A673 (cell line): Measurements from ENCODE around the gene ARHGEF4. TPM values are rescaled to one million over a fixed set of nuclear protein-coding genes. Genes with fewer than 3 reads are reported as not detected.

Source experiments
- BruUV-seq: library from RNA; stranded (reverse); fragments of 400-500 nt; replicated peaks from 2 replicates; lab custom pipeline; 2021; lab: Mats Ljungman, UMichigan
- CTCF ChIA-PET: fragments of 300-600 bp; sonication (Branson Sonifier 250); formaldehyde crosslinking; loops from one replicate; lab custom pipeline; 2022; ENCODE audit warnings: antibody characterized with exemption; lab: Charles Lee
- POLR2A ChIA-PET: fragments of 300-600 bp; sonication (Branson Sonifier 250); formaldehyde crosslinking; loops from one replicate; lab custom pipeline; 2022; ENCODE audit warnings: antibody characterized with exemption; ENCODE audit not compliant: low non-redundant PET; lab: Charles Lee
- DNase-seq: peaks from one replicate; pipeline ENCODE4 v3.0.0-alpha.2; 2015; ENCODE audit warnings: low spot score
- H3K27ac ChIP-seq: fragments of 200-600 bp; sonication (generic); 2 replicates; pipeline ENCODE4 v1.5.1; 2016; ENCODE audit warnings: mixed run types, low read depth, mild to moderate bottlenecking, mixed read lengths, antibody characterized with exemption, low read length; ENCODE audit not compliant: poor library complexity, severe bottlenecking
- H3K27me3 ChIP-seq: fragments of 200-600 bp; sonication (generic); replicated peaks from 2 replicates; pipeline ENCODE4 v1.6.1; 2017; ENCODE audit warnings: mixed run types, low read depth, mild to moderate bottlenecking, mixed read lengths, antibody characterized with exemption, low read length; ENCODE audit not compliant: insufficient read depth, poor library complexity
- H3K36me3 ChIP-seq: fragments of 200-600 bp; sonication (generic); 2 replicates; pipeline ENCODE4 v1.6.1; 2016; ENCODE audit warnings: mixed run types, mild to moderate bottlenecking, mixed read lengths, antibody characterized with exemption, low read length; ENCODE audit not compliant: insufficient read depth, poor library complexity, severe bottlenecking
- H3K4me1 ChIP-seq: fragments of 200-600 bp; sonication (generic); 2 replicates; pipeline ENCODE4 v1.6.1; 2017; ENCODE audit warnings: mixed run types, mild to moderate bottlenecking, mixed read lengths, antibody characterized with exemption, low read length; ENCODE audit not compliant: insufficient read depth, poor library complexity, severe bottlenecking
- H3K4me3 ChIP-seq: fragments of 200-600 bp; sonication (generic); 2 replicates; pipeline ENCODE4 v1.5.1; 2016; ENCODE audit warnings: low read depth, mixed run types, mild to moderate bottlenecking, mixed read lengths, low read length; ENCODE audit not compliant: poor library complexity, severe bottlenecking
- H3K9me3 ChIP-seq: fragments of 200-600 bp; sonication (generic); 2 replicates; pipeline ENCODE4 v1.6.1; 2016; ENCODE audit warnings: mixed run types, low read depth, mild to moderate bottlenecking, mixed read lengths, antibody characterized with exemption, low read length; ENCODE audit not compliant: poor library complexity, severe bottlenecking
- CTCF ChIP-seq: fragments of 300-800, 200-600 bp; sonication (generic); conservative IDR thresholded peaks from 2 replicates; pipeline ENCODE4 v1.5.1; 2017; ENCODE audit warnings: low read depth, mild to moderate bottlenecking, antibody characterized with exemption, low read length, moderate library complexity, mixed read lengths
- EZH2 ChIP-seq: fragments of 200-600 bp; sonication (generic); IDR thresholded peaks from 2 replicates; pipeline ENCODE4 v1.6.1; 2017; ENCODE audit warnings: borderline replicate concordance, low read depth, mild to moderate bottlenecking, mixed read lengths, antibody characterized with exemption, low read length; ENCODE audit not compliant: poor library complexity, severe bottlenecking
- intact Hi-C: fragments of 100-400 bp; cut with micrococcal nuclease; formaldehyde crosslinking; loops from one replicate; pipeline ENCODE4 v1.10.0; 2022; ENCODE audit not compliant: unreplicated experiment
- total RNA-seq: library from RNA; stranded (reverse); gene quantifications from 2 replicates; pipeline ENCODE4 v1.2.3, GENCODE V29; 2021

Gene ARHGEF4
- total RNA-seq, 1 experiment from 2014 or later = 2.1 TPM

GRCh38 chr2:130871843-130872740, 35.4 kb downstream of the ARHGEF4 start:
- DNase-seq = no peak
- Histone ChIP-seq H3K27ac (no peak overlapping the region), H3K27me3 (no peaks in the 10 kb centered on the region), H3K4me1 (no peaks in the 10 kb centered on the region), H3K9me3 (no peaks in the 10 kb centered on the region), H3K36me3 (no peaks in the 10 kb centered on the region), H3K4me3 (no peak overlapping the region)
- no peak for TF ChIP-seq CTCF
- intact Hi-C loops = no loop called here
- no TSS peak for BruUV-seq
- ChIA-PET POLR2A (no interaction called here), CTCF (interaction anchor here (3.4 kb wide), 1 partner anchor 73 kb away, joined by 40 read pairs; no protein-coding TSS in a partner anchor)

DNA sequence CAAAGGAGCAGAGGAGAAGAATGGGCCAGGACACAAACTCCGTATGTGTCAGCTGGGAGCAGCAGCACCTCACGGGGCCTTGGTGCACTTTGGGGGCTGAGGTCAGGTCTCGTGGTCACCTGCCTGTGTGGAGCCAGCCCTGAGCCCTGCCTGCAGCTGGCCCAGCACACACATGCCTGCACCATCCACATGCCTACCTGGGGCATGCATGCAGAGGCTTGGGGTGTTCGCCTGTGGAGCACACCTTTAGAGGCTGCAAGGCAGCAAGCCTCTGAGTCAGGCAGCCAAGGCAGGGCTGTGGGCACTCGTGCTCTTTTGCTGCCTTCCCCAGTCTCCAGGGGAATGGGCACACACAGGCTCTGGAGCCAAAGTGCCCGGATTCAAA, 36.0 kb downstream of the ARHGEF4 start:
- DNase-seq = no peak
- Histone ChIP-seq H3K27ac (no peak overlapping the region), H3K4me3 (no peak overlapping the region), H3K36me3 (no peaks in the 10 kb centered on the region), H3K27me3 (no peaks in the 10 kb centered on the region), H3K9me3 (no peaks in the 10 kb centered on the region), H3K4me1 (no peaks in the 10 kb centered on the region)
- POLR2A ChIA-PET = no interaction called here
- CTCF ChIA-PET = interaction anchor here (3.4 kb wide), 1 partner anchor 74 kb away, joined by 40 read pairs; no protein-coding TSS in a partner anchor
- TF ChIP-seq CTCF (no peak), EZH2 (no peak)
- intact Hi-C loops = loop anchor here (1.0 kb wide), 1 partner anchor 74 kb away; no protein-coding TSS in a partner anchor
- no TSS peak for BruUV-seq

DNA sequence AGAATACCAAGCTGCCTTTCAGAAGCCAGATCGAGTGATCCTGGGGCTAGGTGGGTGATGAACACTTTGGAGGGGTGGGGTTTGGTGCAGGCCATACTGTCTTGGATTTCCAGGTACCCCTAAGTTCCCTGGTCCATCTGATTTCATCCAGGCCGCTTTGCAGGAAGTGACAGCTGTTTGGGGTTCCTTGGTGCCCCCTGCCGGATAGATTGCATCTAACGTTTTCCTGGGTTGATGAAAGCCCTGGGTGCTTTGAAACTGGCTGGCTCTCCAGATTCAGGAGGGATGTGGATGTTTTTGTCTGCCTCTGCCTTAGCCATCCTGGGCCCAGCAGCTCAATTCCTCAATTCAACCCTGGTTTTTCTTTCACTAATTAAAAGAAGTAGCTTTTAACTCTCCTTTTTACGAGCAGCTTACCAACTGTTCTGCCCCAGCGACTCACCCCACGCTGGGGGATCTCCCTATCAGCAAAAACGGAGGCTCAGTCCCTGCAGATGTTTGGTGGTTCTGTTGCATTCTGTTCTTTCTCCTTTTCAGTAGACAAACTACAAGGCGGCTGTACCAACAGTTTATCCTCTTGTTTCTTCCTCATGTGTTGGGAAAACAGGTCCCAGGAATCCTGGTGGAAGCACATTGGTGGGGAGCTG, 37.1 kb downstream of the ARHGEF4 start:
- ChIA-PET POLR2A (no interaction called here), CTCF (interaction anchor here (0.8 to 3.4 kb wide), 2 partner anchors 9 to 75 kb away, joined by 4 to 40 read pairs; no protein-coding TSS in a partner anchor)
- TF ChIP-seq EZH2 = no peak
- TF ChIP-seq CTCF = peak; percentile 75
- no peak overlapping the region for H3K27ac ChIP-seq
- no peaks in the 10 kb centered on the region for H3K9me3 ChIP-seq
- intact Hi-C loops = loop anchor here (1.0 kb wide), 1 partner anchor 76 kb away; no protein-coding TSS in a partner anchor
- H3K27me3 ChIP-seq = no peaks in the 10 kb centered on the region
- BruUV-seq = no TSS peak
- H3K4me3 ChIP-seq = no peak overlapping the region
- no peaks in the 10 kb centered on the region for H3K36me3 ChIP-seq
- H3K4me1 ChIP-seq = no peaks in the 10 kb centered on the region
- peak; percentile 68 for DNase-seq
